ENCODE results near the gene ANTXR1.
"Not testable (repeated sequence)": the region's sequence is repeated elsewhere in the genome, so short reads cannot be mapped to it uniquely, and the experiment has no call there.

The ANTXR1 gene

GRCh38 chr2:69244882-69245281, 231.9 kb downstream of the ANTXR1 start:
- DNase-seq = no peak

GRCh38 chr2:69247583-69247982, 234.6 kb downstream of the ANTXR1 start:
- DNase-seq = no peak

DNA sequence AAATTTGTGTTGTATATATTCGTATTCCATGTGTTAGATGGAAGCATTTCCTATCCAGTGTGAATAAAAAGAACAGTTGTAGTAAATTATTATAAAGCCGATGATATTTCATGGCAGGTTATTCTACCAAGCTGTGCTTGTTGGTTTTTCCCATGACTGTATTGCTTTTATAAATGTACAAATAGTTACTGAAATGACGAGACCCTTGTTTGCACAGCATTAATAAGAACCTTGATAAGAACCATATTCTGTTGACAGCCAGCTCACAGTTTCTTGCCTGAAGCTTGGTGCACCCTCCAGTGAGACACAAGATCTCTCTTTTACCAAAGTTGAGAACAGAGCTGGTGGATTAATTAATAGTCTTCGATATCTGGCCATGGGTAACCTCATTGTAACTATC, 235.3 kb downstream of the ANTXR1 start:
- no peak for DNase-seq

DNA sequence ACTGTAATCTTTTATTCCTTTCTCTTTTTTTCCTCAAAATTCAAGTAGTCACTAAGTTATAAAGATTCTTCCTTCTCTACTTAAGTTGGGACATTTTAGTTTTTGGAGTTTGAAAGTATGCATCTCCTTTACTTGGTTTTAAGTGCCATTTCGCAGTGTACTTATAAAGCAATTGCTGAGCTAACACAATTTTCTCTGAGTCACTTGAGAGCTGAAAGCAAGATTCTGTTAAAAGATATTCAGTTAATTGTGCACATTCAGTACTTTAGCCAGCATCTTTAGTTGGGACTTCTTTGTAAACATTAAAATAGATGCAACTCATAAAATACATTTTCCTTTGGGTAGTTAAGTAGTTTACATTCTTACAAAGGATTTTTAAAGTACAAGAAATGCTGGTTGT, 238.0 kb downstream of the ANTXR1 start:
- no peak for DNase-seq

DNA sequence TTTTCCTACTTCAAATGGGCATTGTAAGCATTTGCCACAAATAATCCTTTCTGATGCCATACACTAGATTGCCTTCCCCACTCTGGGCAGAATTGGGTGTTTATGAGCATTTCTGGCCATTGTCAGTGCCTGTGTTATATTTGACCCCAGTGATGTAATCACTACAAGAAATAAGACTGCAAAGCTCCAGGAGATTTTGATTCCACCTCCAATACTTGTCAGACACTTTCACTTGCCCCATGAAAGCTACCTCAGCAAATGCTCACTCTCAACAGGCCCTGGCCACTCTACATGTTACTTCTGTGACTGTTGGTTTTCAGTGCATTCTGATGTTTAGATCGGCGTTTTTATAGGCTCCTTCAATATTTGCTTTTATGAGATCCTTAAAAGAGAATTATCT, 239.0 kb downstream of the ANTXR1 start:
- no peak for DNase-seq

- DNase-seq = no peak
These were observed 240.1 kb downstream of the ANTXR1 start for GRCh38 chr2:69253112-69253511.

GRCh38 chr2:69253611-69254301, 240.8 kb downstream of the ANTXR1 start:
- no peak for DNase-seq

DNA sequence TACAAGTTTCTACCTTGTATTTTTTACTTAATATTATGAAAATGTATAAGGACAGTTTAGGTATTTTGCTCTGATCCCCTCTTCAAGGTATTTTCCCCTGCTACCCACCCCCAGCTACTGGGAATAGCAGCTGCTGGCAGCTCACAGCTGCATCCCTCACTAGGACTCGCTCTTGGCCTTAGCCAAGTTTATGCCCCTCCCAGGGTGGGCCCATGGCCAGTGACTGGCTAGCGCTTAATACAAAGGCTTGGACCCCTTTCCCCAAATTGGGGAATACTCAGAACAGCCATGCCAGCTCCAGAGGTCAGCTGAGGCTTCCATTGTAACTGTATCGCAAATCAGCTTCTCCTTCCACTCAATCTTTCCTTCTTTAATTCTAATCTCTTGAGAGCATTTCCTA, 242.8 kb downstream of the ANTXR1 start:
- no peak for DNase-seq

- not testable (repeated sequence) for DNase-seq
These were observed 247.1 kb downstream of the ANTXR1 start for GRCh38 chr2:69259994-69260591.

GRCh38 chr2:69260666-69261065, 247.7 kb downstream of the ANTXR1 start:
- no peak for DNase-seq

DNA sequence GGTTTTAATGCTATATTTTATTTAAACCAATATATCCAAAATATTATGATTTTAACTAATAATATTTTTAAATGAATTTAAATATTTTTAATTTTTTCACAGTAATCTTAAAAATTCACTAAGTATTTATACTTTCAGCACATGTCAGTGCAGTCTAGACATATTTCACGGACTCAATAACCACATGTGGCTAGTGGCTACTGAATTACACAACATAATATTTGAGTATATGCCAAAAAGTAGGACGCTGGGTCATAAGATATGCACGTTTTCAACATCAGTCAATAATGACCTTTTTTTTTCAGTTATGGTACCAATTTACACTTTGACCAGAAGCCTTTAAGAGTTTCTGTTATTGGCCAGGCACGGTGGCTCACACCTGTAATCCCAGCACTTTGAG, 256.4 kb downstream of the ANTXR1 start:
- DNase-seq = no peak

GRCh38 chr2:69271831-69272257, 258.9 kb downstream of the ANTXR1 start:
- no peak for DNase-seq

DNA sequence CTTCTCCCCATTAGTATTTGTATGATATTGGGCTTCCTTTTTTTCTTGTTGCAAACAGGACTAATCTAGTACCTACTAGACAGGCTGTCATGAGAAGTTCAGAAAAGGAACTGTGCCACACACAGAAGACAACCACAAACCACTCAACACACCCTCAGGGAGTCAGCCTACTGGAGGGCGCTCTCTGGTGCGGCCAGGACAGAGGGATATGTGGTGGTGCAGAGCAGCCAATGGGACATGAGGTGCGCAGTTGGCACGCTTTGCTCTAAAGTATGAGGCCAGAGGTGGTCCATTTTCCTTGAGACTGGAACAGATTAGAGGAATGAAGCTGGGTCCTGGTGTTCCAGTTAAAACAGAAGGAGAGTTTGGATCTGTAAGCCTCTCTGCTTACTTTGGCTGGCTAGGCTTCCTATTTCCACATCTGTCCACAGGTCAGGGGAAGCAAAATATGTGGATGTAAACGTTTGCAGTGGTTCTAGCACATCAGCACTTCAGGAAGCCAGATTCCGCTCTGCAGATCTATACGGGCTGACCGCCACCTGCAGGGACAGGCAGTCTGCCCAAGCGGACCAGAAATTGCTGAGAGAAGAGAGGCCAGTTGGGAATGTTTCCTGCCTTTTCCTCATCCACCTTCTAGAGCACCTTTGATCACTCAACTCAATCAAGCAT, 260.0 kb downstream of the ANTXR1 start:
- no peak for DNase-seq

DNA sequence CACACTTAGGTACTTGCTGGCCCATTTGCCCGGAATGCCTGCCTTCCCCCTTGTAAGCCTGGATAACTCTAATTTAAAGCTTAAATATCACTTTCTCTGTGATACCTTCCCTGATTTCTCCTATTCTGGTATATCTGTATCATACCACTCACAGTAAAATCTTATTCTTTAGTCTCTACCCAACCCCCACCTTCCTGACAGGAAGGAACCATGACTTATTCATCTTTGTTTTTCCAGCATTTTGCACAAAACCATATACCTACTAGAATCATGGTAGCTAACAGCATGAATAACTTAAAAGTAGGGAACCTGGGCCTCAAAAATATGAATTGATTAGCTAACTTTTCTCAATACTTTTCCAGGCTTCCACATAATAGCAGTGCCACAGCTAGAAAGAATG, 262.5 kb downstream of the ANTXR1 start:
- no peak for DNase-seq

DNA sequence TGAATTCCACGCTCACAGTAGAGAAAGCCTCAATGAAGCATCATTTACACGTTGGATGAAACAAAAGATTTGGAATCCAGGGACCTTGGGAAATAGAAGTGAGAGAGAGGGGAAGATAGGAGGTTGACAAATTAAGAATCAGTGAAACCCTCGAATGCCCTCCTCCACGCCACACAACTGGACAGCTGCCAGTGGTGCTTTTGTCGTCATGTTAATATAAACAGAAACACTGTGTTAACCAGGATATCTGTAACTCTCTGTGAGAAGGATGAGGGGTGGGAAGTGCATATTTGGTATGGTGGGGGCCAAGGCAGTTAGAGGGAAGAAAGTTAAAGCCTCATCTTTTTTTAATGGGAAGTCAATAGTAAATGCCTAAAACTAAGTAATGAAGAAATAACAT, 265.4 kb downstream of the ANTXR1 start:
- no peak for DNase-seq

- DNase-seq = no peak
These were observed 266.2 kb downstream of the ANTXR1 start for GRCh38 chr2:69279211-69279610.

DNA sequence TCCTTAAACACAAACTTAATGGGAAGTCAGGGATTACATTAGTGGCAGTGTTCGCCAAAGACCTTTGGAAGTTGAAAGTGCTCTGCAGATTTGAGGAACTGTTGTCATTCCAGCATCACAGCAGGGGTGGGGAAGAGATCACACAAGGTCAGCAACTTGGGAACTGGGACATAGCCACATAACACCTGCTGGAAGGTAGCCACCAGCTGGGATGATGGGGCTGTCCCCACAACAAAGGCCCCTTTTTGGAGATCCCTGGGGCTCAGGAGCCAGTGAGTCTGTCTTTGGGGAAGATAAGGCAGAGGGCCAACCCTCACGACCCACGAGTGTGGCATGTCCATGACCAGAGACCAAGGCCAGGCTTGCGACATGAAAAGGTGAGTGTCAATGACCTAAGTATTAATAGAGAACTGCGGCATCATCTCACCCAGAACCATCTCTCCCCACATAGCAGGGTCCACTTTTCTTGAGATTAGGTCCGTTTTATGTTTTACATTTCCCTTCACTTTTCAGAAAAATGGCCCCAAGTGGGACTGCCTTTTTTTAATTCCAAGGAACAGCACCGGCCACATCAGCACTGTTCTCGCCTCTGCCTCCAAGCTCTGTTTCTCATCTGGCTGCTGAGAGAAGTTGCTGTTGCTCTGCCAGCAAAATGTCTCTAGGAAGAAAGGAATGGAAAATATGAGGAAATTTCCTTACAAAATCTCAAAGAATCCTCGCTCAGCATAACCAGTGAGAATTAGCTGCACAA, 267.1 kb downstream of the ANTXR1 start:
- DNase-seq = no peak

GRCh38 chr2:69280796-69281412, 267.9 kb downstream of the ANTXR1 start:
- DNase-seq = no peak

- DNase-seq = no peak
These were observed 272.5 kb downstream of the ANTXR1 start for GRCh38 chr2:69285379-69285894.

- no peak for DNase-seq
These were observed 274.6 kb downstream of the ANTXR1 start for GRCh38 chr2:69287544-69287943.

DNA sequence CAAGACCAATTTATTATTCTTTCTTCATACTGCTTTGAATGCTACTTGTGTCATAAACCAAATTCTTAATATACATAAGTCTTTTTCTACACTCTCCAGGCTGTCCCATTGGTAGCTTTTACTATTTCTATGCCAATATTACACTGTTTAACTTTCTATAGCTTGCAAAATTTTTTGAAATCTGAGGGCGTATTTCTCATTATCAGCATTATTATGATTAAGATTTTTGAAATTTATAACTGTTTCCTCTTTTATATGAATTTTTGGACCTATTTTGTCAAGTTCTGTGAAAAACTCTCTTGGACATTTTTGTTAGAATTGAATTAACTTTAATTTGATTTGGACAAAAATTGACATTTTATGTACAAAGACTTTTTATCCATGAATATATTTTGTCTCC, 275.4 kb downstream of the ANTXR1 start:
- DNase-seq = no peak

DNA sequence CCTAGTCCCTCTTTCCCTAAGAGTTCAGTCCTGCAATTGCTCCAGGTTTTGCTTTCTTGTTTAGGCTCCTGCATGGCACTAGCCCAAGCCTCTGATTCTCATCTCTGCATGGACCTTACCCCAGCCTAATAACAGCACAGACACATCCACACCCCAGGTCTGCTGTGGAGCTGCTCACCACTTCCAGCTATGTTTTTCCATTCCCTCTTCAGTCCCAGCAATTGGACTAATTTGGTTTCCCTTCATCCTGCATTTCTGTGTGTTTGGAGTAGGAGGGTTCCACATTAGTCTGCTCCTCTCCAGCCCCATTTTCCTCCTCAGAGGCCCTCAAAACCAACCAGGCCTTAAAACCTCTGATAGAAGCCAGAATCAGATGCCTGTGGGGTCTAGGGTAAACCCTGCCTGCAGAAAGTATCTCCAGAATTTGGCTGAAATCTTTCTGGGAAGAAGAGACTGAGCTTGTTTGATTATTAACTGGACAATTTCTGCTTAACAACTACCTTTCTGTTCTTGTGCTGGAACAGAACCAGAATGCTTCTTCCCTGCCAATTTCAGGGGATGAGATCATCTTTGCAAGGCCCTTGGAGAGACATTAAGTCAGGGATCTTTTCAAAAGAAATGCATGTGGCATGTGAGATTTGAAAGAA, 278.1 kb downstream of the ANTXR1 start:
- DNase-seq = no peak
